Fibroblast of skin of right biceps (primary cell): ENCODE data around the gene HP1BP3.
A peak's percentile ranks its signal among the peaks of the same experiment; 100 is the strongest.

Source experiments
- DNase-seq: peaks from one replicate; pipeline ENCODE4 v3.0.0-alpha.2; 2013

Gene HP1BP3

DNA sequence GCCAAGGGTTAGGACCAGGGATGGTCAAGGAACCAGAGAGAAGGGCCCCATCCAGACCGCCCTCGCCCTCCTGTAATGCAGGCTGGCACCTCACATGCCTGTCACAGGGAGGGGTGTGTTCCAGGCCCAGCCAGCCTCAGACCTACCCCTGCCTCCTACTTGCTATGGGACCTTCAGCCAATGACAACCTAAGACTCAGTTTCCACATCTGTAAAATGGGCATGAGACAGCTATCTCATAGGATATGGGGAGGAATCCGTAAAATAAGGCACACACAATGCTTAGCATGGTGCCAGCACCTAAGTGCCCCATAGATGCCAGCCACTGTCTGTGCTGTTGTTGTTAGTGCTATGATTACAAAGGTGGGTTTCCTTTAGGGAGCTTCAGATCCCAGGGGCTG is 77.2 kb downstream of the HP1BP3 start:
- DNase-seq, result no peak

GRCh38 chr1:20708891-20709290 is 78.2 kb downstream of the HP1BP3 start:
- DNase-seq, result no peak

GRCh38 chr1:20708057-20708456 is 79.0 kb downstream of the HP1BP3 start:
- no peak for DNase-seq

DNA sequence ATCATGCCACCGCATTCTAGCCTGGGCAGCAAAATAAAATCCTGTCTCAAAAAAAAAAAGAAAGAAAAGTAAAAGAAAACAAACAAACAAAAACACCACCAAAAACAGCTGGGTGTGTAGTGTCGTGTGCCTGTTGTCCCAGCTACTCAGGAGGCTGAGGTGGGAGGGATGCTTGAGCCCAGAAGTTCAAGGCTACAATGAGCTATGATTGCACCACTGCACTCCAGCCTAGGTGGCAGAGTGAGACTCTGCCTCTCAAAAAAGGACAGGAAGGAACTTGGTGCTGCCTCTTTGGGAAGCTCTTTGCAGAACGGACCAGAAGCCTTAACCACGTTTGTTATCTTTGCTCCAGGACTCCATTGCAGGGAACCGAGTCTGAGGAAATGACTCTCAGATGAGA is 80.3 kb downstream of the HP1BP3 start:
- DNase-seq, result no peak

- peak; percentile 67 for DNase-seq
Measured at GRCh38 chr1:20705203-20705755, 81.8 kb downstream of the HP1BP3 start.

DNA sequence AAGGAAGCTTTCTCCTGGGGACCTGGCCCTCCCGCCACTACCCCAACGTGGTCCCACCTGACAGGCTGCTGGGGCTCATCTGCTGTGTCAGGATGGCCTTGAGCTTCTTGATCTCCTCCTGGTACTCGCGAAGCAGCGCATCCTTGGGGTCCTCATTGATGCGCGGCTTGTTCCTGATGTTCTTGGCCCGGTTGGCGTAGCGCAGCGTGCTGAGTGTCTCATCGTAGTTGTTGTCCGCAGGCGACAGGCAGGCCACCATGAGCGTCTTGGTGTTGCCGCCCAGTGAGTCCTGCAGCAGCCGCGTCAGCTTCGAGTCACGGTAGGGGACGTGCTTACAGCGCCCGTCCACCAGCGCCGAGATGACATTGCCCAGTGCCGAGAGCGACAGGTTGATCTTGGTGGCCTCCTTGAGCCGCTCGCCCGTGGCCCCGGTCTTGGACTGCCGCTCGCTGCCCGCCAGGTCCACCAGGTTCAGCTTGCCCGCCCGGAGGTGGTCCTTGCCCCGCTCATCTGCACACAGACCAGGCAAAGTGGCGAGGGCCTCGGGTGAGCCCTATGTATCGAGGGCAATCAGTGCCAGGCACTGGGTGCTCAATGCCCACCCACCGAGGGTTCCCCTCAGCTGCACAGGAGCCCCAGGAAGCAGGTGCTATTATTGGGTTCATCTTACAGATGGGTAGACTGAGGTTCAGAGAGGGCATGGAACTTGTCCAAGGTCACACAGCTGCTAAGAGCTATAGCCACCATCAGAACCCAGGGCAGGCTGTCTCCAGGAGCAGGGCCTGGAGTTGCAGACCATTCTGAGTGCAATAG is 82.5 kb downstream of the HP1BP3 start:
- DNase-seq, result no peak

GRCh38 chr1:20703124-20703756 is 83.9 kb downstream of the HP1BP3 start:
- DNase-seq, result no peak

DNA sequence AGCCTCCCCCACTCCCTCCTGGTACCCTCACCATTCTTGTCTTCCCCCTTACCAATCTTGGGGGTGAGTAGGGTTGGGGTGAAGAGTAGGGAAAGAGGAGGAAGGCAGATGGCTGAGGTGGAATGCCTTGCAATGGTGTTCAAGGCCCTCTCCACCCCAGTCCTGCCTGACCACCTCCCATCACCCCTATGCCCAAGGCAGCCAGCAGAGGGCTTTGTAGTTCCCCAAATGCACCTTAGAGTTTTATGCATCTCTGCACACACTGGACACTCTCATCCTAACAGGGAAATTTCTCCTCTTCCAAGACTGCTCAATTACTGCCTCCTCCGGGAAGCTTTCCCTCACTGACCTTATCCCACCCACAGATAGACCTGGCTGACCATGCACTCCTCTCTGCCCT is 84.7 kb downstream of the HP1BP3 start:
- DNase-seq, result no peak

GRCh38 chr1:20701847-20702246 is 85.3 kb downstream of the HP1BP3 start:
- no peak for DNase-seq

DNA sequence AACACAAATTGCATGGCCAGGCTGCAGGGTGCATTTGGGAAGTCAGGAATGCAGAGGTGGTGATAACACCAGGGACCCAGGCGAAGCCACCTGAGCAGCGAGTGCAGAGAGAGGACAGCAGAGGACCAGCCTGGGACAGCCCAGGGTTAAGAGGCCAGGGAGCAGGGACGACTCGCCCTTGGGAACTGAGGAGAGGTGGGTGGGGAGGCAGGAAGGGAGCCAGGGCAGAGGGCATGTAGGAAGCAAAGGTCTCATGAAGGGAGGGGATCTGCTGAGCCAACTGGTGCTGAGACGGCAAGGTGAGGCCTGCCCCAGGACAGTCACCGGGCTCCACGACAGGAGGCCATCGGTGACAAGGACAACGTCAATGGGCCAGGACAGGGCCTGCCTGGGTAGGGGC is 85.7 kb downstream of the HP1BP3 start:
- DNase-seq, result no peak

DNA sequence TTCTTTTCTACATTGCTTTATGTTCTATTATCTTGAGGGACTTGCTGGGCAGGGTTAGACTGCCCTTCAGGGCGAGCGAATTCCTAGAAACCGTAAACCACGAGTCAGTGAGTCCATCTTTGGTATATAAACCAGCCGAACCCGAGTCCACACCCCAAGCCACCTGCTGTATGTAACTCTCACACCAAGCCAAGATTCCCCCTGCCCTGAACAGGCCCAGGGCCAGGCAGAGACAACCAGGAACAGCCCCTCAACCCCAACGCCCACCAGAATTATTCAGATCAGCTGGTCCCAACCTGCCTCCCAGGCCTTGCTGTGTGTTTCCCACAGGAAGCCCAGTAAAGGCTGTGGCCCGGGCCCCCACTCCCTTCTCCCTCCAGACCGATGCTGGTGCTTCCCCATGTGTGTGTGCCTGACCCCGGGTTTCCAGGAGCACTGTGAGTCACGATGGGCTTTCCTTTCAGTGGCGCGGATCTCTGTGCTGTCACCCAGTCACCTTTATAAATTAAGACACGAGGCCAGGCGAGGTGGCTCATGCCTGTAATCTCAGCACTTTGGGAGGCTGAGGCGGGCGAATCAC is 86.4 kb downstream of the HP1BP3 start:
- DNase-seq, result no peak

- no peak for DNase-seq
Measured at GRCh38 chr1:20699558-20699957, 87.5 kb downstream of the HP1BP3 start.

DNA sequence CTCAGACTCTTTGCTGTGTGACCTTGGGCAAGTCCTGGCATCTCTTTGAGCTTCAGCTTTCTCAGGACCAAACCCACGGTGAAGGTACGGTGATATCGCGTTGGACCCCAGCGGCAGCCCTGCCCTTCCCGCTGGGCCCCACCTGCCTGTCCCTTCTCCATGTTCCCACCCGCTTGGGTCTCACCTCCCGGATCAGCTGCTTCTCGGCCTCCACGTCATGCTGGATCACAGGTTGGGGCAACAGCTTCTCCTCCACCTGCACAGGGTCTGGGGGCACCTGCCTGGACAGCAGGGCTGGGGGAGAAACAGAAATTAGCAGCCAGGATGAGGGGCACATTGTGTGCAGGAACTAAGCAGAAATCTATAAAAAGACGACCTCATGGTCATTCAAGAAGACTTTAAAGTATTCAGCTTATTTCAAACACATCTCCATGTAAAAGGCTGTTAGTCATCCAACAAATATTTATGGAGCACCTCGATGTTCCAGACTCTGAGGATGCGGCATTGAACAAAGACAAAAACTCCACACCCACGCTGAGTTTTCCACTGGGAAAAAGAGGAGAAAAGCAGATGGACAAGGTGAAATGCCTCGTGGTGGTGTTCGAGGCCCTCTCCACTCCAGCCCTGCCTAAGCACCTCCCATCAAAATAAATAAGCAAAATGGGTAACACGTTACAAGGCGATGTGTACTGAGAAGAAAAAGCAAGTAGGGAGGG is 88.8 kb downstream of the HP1BP3 start:
- DNase-seq, result peak; percentile 83

DNA sequence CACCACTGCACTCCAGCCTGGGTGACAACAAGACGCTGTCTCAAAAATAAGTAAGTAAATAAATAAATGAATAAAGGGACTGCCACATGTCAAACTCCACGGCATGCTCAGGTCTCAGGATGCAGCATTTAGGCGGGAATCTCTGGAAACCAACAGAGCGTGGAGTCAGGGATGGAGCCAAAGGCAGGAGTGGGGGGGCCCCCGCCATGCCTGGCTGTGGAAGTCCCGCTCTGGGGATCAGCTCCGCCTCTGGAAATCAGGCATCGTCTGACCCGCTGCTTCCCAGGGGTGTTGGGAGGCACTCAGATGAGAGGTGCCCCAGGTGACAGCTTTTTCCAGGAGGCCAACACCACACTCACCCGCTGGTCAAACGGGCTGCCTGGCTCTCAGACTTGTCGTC is 89.5 kb downstream of the HP1BP3 start:
- DNase-seq, result no peak

- peak; percentile 95 for DNase-seq
Measured at GRCh38 chr1:20696397-20697333, 90.4 kb downstream of the HP1BP3 start.

GRCh38 chr1:20695515-20695914 is 91.6 kb downstream of the HP1BP3 start:
- no peak for DNase-seq

- DNase-seq, result no peak
Measured at GRCh38 chr1:20693623-20694022, 93.5 kb downstream of the HP1BP3 start.
